Stimulated activated CD8-positive, alpha-beta memory T cell treated with anti-CD3 and anti-CD28 coated beads, Interleukin-7, amount 100 ng/mL, for 1 hour (primary cell): ENCODE results near the gene IGSF21.

Source experiments
- DNase-seq, 2 donors: peaks; one replicate each; pipeline ENCODE4 v3.0.0-alpha.2; 2020; ENCODE audit warnings: low read depth in 2 of 2

Gene IGSF21

GRCh38 chr1:18422076-18422777 is 314.6 kb downstream of the IGSF21 start:
- no peak for DNase-seq

- no peak for DNase-seq
Measured at GRCh38 chr1:18422954-18423353, 315.4 kb downstream of the IGSF21 start.

- DNase-seq, result no peak
Measured at GRCh38 chr1:18426580-18426979, 319.0 kb downstream of the IGSF21 start.
